HG03442 (cell line): ENCODE results near the gene CHRNA7.

Source experiments
- ATAC-seq: cut with Tn5 transposase; IDR thresholded peaks from one replicate; pipeline ENCODE4 v1.9.1; 2021; ENCODE audit warnings: mild to moderate bottlenecking, moderate library complexity; ENCODE audit not compliant: unreplicated experiment

CHRNA7 gene

GRCh38 chr15:32067115-32067514 is 36.8 kb downstream of the CHRNA7 start:
- no peak for ATAC-seq

GRCh38 chr15:32089851-32090359 is 59.6 kb downstream of the CHRNA7 start:
- ATAC-seq, result no peak

- no peak for ATAC-seq
Observed at GRCh38 chr15:32091505-32092380, 61.4 kb downstream of the CHRNA7 start.

- ATAC-seq, result no peak
Observed at GRCh38 chr15:32096213-32096612, 65.9 kb downstream of the CHRNA7 start.

- ATAC-seq, result no peak
Observed at GRCh38 chr15:32096916-32097617, 66.8 kb downstream of the CHRNA7 start.

GRCh38 chr15:32098033-32098432 is 67.7 kb downstream of the CHRNA7 start:
- ATAC-seq, result no peak

GRCh38 chr15:32099097-32099785 is 68.9 kb downstream of the CHRNA7 start:
- ATAC-seq, result no peak

- peak; percentile 64 for ATAC-seq
Observed at GRCh38 chr15:32099956-32100684, 69.8 kb downstream of the CHRNA7 start.

DNA sequence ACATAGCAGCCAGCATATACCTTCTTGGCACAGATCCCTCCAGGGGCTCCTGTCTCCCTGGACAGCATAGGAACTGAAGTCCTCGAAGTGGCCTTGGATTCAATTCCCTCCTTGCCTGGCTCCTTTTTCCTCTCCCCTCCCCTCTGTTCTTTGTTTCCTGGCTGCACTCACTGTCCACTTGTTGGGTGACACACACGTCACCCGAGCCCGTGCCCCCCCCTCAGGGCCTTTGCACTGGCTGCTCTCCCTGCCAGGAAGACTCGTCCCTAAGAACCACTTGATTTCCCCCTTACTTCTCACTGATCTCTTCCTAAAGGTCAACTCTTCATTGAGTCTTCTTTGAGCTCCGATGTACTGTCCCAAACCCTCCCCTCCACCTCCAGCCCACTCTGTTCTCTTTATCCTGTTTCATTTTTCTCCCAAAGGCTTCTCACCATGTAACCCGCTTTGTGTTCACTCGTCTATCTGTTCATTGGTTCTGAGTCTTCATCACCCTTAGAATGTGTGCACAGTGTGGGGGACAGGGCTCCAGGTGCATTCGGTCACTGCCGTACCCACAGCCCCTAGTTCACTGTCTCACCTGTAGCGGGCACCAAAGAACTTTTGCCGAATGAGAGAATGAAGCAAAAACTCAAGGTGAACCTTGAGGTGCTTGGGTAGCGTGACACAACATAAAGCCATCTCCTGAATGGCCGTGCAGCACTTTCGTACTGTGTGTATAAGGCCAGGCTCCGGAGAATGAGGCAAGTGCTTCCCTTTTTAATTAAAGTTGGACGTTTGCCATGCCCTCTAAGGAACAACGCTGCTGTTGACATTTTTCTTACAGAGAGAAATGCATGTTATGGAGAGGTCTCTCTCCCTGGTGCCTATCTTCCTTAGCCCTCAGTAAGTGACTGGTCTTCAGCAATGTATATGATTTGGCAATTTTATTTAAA is 74.0 kb downstream of the CHRNA7 start:
- no peak for ATAC-seq

- ATAC-seq, result no peak
Observed at GRCh38 chr15:32105258-32106241, 75.2 kb downstream of the CHRNA7 start.

- ATAC-seq, result no peak
Observed at GRCh38 chr15:32106401-32107381, 76.4 kb downstream of the CHRNA7 start.

GRCh38 chr15:32107477-32108080 is 77.3 kb downstream of the CHRNA7 start:
- no peak for ATAC-seq

GRCh38 chr15:32108661-32109060 is 78.3 kb downstream of the CHRNA7 start:
- ATAC-seq, result no peak

- ATAC-seq, result no peak
Observed at GRCh38 chr15:32112101-32112500, 81.8 kb downstream of the CHRNA7 start.

- no peak for ATAC-seq
Observed at GRCh38 chr15:32113224-32113623, 82.9 kb downstream of the CHRNA7 start.

DNA sequence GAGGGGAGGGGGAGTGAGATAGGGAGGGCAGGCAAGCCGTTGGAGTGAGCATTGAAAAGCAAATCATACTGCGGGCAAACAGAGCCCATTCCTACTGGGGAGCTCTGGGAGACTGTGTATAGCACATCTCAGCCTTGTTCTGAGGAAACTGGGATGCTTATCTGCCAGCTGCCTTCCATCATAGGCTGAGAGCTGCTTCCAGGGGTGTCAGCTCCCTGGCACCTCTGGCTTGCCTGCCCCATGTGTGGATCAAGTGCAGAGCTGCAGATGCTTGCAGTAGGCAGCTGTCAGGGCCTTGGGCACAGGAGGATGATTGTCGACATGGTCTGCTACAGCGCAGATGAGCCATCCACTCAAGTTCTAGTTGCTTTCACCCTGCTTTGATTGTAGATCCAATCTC is 86.8 kb downstream of the CHRNA7 start:
- ATAC-seq, result no peak

GRCh38 chr15:32119286-32119685 is 89.0 kb downstream of the CHRNA7 start:
- no peak for ATAC-seq
